Anterior cingulate cortex (tissue), 58 donors: Measurements from ENCODE around the gene VASN.

Source experiments
- DNase-seq, 58 donors: peaks; one replicate each; lab custom pipeline; 2025; lab: John Stamatoyannopoulos, UW

VASN gene

DNA sequence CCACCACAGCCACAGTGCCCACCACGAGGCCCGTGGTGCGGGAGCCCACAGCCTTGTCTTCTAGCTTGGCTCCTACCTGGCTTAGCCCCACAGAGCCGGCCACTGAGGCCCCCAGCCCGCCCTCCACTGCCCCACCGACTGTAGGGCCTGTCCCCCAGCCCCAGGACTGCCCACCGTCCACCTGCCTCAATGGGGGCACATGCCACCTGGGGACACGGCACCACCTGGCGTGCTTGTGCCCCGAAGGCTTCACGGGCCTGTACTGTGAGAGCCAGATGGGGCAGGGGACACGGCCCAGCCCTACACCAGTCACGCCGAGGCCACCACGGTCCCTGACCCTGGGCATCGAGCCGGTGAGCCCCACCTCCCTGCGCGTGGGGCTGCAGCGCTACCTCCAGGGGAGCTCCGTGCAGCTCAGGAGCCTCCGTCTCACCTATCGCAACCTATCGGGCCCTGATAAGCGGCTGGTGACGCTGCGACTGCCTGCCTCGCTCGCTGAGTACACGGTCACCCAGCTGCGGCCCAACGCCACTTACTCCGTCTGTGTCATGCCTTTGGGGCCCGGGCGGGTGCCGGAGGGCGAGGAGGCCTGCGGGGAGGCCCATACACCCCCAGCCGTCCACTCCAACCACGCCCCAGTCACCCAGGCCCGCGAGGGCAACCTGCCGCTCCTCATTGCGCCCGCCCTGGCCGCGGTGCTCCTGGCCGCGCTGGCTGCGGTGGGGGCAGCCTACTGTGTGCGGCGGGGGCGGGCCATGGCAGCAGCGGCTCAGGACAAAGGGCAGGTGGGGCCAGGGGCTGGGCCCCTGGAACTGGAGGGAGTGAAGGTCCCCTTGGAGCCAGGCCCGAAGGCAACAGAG lies 10.5 kb downstream of the VASN start:
- DNase-seq, result no peak

DNA sequence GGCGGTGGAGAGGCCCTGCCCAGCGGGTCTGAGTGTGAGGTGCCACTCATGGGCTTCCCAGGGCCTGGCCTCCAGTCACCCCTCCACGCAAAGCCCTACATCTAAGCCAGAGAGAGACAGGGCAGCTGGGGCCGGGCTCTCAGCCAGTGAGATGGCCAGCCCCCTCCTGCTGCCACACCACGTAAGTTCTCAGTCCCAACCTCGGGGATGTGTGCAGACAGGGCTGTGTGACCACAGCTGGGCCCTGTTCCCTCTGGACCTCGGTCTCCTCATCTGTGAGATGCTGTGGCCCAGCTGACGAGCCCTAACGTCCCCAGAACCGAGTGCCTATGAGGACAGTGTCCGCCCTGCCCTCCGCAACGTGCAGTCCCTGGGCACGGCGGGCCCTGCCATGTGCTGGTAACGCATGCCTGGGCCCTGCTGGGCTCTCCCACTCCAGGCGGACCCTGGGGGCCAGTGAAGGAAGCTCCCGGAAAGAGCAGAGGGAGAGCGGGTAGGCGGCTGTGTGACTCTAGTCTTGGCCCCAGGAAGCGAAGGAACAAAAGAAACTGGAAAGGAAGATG lies 11.2 kb downstream of the VASN start:
- no peak for DNase-seq

DNA sequence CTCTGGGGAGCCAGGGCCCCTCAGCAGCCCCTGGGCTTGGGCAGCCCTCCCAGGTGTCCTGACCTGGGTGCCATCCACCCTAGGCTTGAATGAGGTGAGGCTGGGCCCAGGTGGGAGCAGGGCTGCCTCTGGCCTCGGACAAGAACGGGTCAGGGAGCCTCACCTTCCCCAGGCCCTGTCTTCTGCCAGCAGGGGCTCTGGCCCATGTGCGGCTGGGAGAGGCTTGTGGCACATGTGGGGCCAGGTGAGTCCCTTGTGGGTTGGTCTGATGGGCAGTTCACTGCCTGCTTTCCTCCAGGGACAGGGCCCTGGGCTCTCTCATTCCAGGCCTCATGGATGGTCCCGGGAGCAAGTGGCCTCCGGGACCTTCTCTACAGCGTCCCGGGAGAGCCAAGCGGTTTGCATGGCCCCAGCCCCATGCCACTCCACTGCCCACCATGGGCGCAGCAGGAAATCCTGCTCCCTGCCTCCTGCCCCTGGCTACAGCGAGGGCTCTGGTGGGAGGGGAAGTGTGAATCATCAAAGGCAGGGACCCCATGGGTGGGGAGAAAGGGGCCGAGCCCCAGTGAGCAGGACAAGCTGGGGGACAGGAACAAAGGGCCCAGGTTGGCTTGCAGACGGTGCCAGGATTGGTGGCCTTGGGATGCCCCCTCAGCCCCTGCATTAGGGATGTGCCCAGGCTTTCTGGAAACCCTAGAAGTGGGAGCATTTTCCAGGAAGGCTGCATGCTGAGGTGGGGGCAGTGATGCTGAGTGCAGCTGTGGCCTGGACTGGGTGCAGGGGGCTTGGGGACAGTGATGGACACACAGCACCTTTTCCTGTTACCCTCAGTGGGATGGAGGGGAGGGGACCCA lies 12.2 kb downstream of the VASN start:
- DNase-seq, result no peak

DNA sequence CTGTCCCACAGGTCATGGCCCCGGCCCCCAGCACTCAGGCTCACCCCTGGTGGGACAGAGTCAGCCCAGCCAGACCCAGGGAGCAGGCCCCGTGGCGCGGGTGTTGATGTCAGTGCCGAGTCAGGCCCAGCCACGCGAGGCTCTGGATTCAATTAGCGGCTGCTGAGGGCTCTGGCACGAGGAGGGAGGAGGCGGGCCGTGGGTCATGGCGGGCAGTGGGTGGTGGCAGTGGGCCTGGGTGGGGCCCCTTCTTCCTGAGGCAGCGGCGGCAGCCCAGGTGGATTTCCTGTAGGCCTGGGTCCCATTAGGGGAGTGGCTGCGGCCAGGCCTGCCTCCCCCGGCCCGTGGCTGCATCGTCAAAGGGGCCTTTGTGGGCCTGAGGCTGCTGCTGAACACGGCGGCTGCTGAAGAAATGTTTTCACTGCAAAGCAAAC lies 12.9 kb downstream of the VASN start:
- DNase-seq, result peak in 2 of 58 donors; percentile 21 to 41

DNA sequence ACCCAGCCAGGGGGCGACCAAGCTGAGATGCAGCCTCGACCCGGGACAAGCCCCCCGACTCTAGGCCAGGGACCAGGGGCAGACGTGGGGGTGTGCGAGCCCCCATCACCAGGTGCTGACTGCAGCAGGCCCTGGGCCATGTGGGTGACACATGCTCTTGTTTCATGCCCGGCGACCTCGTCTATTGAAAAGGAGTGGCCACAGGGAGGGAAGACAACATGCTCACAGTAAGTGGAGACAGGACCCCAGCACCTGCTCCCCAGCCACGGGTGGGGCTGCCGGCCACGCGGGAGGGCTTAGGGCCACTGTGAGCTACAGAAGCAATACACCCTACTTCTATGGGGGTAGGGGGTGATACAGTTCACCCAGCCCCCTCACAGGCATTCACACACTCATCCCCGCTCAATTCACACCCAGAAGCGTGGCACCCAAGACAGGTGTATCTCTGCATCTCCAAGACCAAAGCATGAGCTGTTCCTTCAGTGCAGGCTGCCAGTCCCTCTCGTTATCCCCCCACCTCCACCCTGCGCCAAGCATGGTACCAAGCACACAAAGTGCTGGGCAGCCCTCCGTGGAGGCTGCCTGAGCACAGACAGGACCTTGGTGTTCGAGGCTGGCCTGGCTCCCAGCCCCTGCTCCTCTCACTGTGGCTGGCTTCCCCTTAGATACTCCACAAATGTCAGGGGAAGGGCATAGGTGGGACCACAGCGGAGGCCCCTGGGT lies 13.6 kb downstream of the VASN start:
- DNase-seq, result no peak

DNA sequence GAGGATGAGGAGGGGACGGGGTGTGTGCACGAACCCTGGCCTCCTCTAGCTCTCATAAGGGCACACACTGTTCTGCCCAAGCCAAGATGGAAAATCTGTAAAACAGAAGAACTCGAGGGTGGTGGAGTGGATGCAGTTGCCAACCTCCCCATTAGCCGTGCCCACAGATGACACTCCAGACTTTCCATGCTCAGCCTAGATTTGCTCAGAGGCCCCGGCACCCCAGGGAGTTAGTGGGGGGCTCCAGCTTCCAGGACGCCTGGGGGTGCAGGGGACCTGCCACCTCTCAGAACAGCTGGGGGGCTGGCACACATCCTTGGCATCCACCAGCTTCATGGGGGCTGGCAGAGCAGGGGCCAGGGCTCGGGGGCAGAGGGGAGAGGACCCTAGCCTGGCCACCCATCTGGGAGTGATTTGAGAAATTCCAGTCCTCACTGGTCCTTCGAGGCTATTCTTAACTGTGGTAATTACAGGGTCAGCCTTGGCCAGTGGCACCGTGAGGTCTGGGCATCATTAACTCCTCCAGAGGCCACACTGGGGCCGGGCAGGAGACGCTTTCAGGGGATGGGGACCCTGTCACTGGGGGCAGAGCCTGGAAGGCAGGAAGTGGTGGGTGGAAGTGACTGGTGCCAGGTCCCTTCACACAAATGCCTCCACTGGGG lies 14.3 kb downstream of the VASN start:
- no peak for DNase-seq

DNA sequence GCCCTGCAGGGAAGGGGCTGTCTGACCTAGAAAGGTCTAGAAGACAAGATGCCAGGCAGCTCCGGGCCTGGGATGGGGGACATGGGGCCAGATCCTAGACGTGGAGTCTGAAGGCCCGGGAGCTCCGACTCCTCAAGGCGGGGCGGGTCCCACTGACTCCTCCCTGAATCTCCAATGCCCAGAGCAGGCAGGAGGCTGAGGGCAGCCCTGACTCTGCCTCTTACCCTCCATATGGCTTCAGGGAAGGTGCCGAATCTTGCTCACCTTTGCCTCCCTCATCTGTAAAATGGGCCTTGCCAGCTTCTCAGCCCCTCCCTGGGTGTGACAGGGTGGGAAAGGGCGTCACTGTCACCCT lies 14.8 kb downstream of the VASN start:
- no peak for DNase-seq

DNA sequence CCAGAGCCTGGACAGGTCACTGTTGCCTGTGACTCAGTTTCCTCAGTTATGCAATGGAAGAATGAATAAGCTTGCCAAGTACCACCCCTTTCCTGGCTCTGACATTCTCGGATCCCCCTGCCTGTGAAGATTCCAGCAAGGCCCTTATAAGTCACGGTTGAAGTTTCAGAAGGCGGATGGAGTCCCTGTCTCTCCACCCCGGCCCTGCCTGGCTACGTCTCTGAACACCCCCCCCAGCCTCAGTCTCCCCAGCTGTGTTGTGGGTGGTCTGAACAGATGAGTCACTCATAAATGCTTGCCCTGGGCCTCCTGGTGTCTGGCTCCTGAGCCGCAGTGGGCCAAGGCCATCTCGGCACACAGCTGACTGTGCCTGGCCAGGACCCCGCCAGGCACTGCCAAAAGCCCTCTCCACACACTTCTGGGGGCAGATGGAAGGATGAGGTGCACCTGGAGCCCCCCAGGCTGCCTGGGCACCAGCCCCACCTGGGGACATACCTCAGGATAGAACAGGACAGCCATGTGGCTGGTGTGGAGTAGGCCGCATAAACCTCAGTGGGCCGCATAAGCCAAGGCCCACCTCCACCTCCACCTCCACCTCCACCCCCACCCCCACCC lies 15.4 kb downstream of the VASN start:
- DNase-seq, result no peak

DNA sequence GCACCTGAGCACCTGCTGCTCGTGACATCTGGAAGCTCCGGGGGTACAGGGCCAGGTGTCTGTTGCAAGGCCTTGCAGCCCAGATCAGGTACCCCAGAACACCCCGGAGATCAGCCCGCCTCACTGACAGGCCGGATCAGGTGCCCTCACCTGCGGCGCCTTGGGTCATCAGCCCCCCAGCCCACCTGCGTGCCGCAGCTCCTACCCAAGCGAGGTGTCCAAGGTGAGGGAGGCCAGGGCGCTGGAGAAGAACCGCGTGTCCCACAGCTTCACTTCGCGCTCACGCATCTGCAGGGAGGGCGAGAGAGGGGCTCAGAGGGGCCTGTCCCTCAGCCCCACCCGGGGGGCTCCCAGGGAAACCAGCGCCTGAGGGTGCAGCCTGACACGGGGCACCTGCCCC lies 16.1 kb downstream of the VASN start:
- DNase-seq, result no peak

DNA sequence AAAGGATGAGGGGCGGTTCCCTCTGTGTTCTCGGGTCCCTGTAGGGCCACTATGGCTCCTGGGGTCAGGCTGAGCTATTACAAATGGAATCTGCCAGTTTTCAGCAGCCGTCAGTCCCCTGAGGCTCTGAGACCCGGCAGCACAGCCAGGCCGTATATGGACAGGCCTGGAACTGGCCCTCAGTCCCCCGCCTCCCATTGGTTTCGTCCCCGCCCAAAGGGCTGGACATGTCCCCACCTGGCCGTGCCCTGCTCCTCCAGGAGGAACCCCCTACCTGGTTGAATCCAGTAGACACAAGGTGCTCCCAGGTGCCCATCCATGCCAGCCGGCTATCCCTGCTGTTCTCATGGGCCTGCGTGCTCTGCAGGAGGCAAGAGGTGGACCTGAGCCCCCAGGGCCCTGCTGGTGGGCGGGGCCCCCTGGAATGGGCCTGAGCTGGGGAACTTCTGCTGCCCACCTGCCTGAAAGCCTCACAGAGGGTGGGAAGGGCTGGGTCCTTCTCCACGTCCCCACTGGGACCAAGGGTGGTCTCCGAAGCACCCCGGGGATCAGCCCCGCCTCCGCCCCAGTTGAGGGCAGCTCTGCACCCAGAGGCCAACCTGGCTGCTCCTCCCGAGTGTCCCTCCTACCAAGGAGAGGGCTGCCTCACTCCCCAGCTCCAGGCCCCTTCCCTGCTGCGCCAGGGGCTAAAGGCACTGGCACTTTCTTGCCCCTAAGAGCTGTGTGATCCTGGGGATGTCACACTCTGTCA lies 16.8 kb downstream of the VASN start:
- no peak for DNase-seq

DNA sequence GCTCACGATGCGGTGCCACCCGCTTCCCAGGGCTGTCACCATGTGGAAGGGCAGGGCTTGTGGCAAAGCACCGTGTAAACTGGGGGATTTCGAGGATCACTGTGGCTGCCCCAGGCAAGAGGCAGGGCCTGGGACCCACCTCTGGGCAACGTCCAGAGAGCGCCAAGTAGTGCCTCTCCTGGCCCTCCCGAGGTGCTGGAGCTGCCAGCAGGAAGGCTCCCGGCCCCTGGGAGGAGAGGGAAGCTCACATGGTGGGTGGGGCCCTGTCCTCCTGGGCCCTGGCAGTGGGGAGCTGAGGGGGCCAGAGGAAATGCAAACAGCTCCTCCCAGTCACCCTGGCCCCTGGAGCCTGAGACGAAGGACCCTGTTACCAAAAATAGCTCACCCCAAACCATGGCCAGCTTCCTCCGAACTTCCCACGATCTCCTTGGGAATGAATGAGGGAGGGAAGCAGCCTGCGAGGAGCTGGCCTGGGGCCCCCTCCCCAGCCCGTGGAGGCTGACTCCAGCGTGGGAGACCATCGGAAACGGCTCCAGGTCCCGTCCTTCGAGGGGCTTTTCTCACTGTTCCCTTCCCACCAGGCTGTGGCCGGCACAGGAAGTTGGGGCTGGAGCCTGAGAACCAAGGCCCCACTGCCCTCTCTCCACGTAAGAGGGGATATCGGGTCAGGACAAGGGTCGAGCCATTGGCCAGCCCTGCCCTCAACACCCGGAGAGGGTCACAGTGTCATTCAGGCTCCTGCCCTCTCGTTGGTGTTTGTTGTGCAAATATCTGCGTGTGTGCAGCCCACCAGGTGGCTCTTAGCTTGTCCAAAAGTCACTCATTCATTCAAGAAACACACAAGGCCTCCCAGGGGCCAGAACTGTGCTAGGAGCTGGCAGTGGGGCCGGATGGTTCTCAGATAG lies 17.7 kb downstream of the VASN start:
- DNase-seq, result no peak

DNA sequence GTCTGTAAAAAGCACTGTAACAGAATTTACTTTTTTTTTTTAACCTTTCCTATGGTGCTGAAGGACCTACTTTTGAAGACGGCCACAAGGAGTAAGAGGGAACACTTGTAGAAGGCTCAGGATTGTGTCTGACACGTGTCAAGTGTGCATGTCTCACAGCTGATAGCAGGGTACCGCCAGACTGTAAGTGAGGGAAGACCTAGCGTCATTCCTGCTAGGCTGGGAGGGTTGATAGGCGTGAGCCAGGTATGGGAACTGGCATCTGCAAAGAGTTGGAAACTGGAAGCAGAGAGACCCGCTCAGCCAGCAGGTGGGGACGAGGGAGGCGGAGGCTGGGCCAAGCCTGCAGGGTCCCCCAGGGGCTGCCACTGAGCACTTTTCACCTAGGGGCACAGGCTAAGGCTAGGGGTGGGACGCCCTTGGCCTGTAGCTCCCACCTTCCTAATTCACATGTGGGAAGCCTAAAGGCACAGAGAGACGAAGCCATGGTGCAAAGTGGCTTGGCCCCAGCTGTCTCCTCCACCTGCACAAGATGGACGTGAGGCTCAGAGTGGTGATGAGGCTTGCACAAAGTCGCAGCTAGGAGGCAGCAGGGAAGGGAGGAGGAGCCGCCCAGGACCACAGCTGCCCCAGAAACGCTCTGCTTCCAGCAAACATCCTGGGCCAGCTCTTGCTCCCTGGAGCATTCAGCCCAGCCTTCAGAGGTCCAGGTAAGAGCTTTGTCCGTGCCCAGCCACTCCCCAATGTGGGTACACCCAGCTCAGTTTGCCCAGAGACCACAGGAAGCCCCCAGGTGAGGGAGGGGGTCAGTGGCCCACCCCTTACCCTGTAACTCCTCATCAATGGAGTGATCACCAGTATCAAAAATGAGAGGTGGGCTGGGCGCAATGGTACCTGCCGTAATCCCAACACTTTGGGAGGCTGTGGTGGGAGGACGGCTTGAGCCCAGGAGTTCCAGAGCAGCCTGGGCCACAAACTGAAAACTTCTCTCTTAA lies 18.9 kb downstream of the VASN start:
- DNase-seq, result no peak

DNA sequence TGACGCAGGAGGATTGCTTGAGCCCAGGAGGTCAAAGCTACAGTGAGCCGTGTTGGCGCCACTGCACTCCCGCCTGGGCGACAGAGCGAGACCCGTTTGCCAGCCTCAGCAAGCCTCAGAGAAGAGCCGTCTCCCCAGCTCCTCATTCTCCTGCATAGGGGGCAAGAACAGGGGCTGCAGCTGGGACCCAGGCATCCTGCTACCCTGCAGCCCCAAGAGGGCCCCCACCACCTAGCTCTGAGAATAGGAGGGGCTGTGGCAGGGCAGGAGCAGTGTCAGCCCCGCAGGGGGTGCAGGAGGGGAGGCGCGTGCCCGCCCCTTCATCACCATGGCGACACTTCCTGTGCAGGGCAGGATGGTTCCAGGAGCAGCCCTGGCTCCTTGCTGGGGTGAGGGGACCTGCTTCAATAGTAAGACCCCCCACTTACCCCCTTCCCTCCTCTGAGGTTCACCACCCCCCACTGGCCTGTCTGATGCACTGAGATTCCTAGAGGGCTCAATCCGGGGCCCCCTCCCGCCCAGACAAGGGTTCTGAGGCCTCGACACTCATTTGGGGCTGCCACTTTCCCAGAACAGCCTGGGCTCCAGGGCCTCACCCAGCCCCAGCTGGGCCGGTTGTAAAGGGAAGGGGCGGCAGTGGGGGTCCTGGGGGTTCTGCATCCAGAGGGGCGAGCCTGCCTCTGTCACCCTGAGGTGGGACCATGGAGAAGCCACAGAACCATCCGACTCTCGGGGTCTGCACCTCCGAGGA lies 20.2 kb downstream of the VASN start:
- no peak for DNase-seq

DNA sequence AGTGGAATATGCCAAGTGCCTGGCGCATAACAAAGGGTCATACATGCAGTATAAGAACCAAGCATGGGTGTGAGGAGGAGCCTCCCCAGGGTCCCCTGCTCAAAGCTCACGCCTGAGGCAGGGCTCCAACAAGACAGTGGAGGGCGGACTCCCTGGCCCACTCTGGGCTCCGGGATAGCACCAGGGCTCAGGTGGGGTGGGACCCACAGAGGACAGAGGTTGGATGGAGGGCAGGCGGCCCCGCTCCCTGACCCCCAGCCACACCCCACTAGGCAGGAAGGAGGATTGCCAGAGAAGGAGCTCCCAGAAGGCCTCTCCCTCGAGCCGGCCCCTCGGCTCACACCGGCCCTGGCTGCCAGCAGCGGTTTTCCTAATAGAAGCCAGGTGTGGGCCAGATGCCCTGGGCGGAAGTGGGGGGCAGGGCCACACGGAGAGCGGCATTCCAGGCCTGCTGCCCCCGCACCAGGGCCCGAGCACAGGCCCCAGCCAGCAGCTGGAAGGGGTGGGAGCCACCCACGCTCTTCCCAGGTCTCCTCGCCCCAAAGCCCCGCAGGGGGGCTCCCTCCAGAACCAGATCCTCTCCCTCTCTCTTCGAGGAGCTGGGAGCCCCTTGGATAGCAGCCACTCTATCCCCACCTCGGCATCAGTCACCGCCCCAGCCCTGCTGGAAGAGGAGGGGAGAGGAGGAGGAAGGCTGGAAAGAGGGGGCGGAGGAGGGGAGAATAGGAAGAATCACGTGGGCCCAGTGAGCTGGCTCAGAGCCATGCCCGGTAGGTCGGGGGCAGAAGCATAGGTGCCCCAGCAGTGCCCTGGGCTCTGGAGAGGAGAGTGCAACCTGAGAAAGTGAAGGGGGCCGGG lies 21.0 kb downstream of the VASN start:
- DNase-seq, result no peak

DNA sequence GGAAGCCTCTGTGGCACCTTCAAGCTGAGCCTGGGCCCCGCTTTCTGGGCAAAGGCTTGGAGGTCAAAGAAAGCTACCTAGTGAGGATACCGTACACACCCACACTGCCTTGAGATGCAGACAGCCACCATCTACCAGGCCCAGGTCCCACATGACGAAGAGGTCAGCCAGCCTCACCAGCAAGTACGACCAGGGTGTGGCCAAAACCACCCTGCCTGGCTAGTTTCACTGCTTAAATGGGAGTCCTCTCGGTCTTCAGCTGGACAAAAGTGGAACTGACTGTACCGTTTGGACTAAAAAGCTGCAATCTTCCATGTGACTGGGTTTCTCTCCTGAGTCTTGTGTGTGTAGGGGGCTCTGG lies 21.6 kb downstream of the VASN start:
- no peak for DNase-seq
